Fibroblast of lung (primary cell): ENCODE results near the gene SMPD3. TPM values are rescaled to one million over a fixed set of nuclear protein-coding genes. Genes with fewer than 3 reads are reported as not detected.

Experiments
- DNase-seq, 2 donors: peaks; one replicate each; pipeline versions ENCODE4 v3.0.0 to v3.0.0-alpha.2; 2010; ENCODE audit warnings: low read depth in 2 of 2
- H2AFZ ChIP-seq: 2 replicates; pipeline ENCODE4 v1.5.1; 2012; ENCODE audit warnings: low read length, control low read depth, inconsistent platforms
- H3K27ac ChIP-seq: 2 replicates; pipeline ENCODE4 v1.5.1; 2011; ENCODE audit warnings: low read length, control low read depth; ENCODE audit not compliant: insufficient read depth
- H3K27me3 ChIP-seq: 2 replicates; pipeline ENCODE4 v1.5.1; 2011; ENCODE audit warnings: mild to moderate bottlenecking, low read length; ENCODE audit not compliant: control insufficient read depth, insufficient read depth
- H3K36me3 ChIP-seq: 2 replicates; pipeline ENCODE4 v1.5.1; 2011; ENCODE audit warnings: low read length; ENCODE audit not compliant: control insufficient read depth, insufficient read depth
- H3K4me1 ChIP-seq: 2 replicates; pipeline ENCODE4 v1.5.1; 2011; ENCODE audit warnings: low read length; ENCODE audit not compliant: control insufficient read depth, insufficient read depth; ENCODE audit errors: extremely low read depth
- H3K4me2 ChIP-seq: 2 replicates; pipeline ENCODE4 v1.5.1; 2011; ENCODE audit warnings: low read length, control low read depth; ENCODE audit not compliant: insufficient read depth; ENCODE audit errors: extremely low read depth
- H3K4me3 ChIP-seq, 4 experiments: fragments of 200-600 bp in 1 of 4; sonication (generic) in 1 of 4; replicated peaks in 1 of 4; 2 replicates each; pipeline ENCODE4 v1.5.1; 2011 to 2016; ENCODE audit warnings: low read length in 4 of 4, low read depth in 3 of 4, mild to moderate bottlenecking in 3 of 4, control low read depth in 2 of 4, inconsistent platforms in 1 of 4, mixed read lengths in 1 of 4; ENCODE audit not compliant: insufficient read depth in 1 of 4; ENCODE audit errors: control extremely low read depth in 1 of 4
- H3K79me2 ChIP-seq: 2 replicates; pipeline ENCODE4 v1.5.1; 2012; ENCODE audit warnings: mild to moderate bottlenecking, low read length, inconsistent platforms; ENCODE audit not compliant: control insufficient read depth, insufficient read depth
- H3K9ac ChIP-seq: 2 replicates; pipeline ENCODE4 v1.5.1; 2011; ENCODE audit warnings: mild to moderate bottlenecking, low read length, control low read depth; ENCODE audit not compliant: insufficient read depth
- H3K9me3 ChIP-seq: 2 replicates; pipeline ENCODE4 v1.5.1; 2012; ENCODE audit warnings: low read depth, low read length; ENCODE audit not compliant: control insufficient read depth, insufficient read depth
- H4K20me1 ChIP-seq: 2 replicates; pipeline ENCODE4 v1.5.1; 2011; ENCODE audit warnings: low read length; ENCODE audit not compliant: control insufficient read depth, insufficient read depth; ENCODE audit errors: extremely low read depth
- CTCF ChIP-seq, 2 donors: IDR thresholded peaks in 1 of 2; conservative IDR thresholded peaks in 1 of 2; 1 replicate in 1 of 2; 2 replicates in 1 of 2; pipeline ENCODE4 v1.5.1; 2011 to 2012; ENCODE audit warnings: low read length in 2 of 2, control low read depth in 1 of 2, inconsistent platforms in 1 of 2, low read depth in 1 of 2, mild to moderate bottlenecking in 1 of 2
- EZH2 ChIP-seq: IDR thresholded peaks from 2 replicates; pipeline ENCODE4 v1.5.1; 2012; ENCODE audit warnings: low read length, control low read depth, mild to moderate bottlenecking; ENCODE audit errors: missing control alignments
- polyA plus RNA-seq, 2 donors: library from polyadenylated mRNA; depleted of rRNA in 1 of 2; stranded (reverse) in 1 of 2; unstranded in 1 of 2; fragments of >200 nt; gene quantifications; 2 replicates each; pipeline ENCODE4 v1.2.1, GENCODE V29; 2011 to 2012; ENCODE audit warnings: missing spikeins in 1 of 2
- total RNA-seq: library from RNA; depleted of rRNA; stranded (reverse); fragments of >200 nt; gene quantifications from 2 replicates; pipeline ENCODE4 v1.2.1, GENCODE V29; 2014

SMPD3 gene
- total and polyA plus RNA-seq, 2 donors (not counting 1 experiment from before 2014, with no cell fraction given): under 0.01 to 0.08 TPM

DNA sequence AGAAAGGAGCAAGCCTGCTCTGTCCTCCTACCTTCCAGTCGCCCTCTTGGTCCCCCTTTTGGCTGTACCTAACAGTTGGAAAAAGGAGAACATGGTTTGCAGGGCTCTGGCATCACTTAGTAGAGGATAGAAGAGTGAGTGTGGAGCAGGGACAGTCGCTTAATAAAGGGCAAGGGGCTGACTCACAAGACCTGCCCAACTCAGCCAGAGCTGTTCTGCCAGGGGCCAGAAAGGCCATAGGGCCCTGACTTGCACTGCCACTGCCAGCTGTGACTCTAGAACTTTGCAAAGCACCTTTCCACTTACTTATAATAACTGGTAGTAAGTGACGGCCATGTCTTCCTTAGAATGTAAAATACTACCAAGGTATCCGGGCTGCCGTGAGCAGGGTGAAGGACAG lies 124.0 kb downstream of the SMPD3 start:
- no peaks in the 10 kb centered on the region for H3K4me1 ChIP-seq
- no peaks in the 10 kb centered on the region for H3K27me3 ChIP-seq
- H2AFZ ChIP-seq: no peak overlapping the region
- no peak for DNase-seq
- H3K4me2 ChIP-seq: no peak overlapping the region
- no peaks in the 10 kb centered on the region for H3K79me2 ChIP-seq
- H3K27ac ChIP-seq: no peak overlapping the region
- H3K9me3 ChIP-seq: no peaks in the 10 kb centered on the region
- no peak overlapping the region for H3K9ac ChIP-seq
- TF ChIP-seq CTCF (conservative IDR thresholded peaks at IDR 0.05 in 1 of 2, IDR thresholded peaks at IDR 0.05 in 1 of 2; ENCODE audit: low read depth in 1 of 2, low read length in 2 of 2) (no peak), EZH2 (no peak)
- H3K4me3 ChIP-seq: no peak overlapping the region
- H3K36me3 ChIP-seq: peaks cover 7% of the 10 kb centered on the region
- H4K20me1 ChIP-seq: no peaks in the 10 kb centered on the region

- Histone ChIP-seq H3K27ac (no peak overlapping the region), H3K79me2 (no peaks in the 10 kb centered on the region), H3K4me3 (no peak overlapping the region), H3K9me3 (no peaks in the 10 kb centered on the region), H3K27me3 (no peaks in the 10 kb centered on the region), H2AFZ (no peak overlapping the region), H3K4me1 (no peaks in the 10 kb centered on the region), H4K20me1 (no peaks in the 10 kb centered on the region), H3K36me3 (peaks cover 8% of the 10 kb centered on the region), H3K4me2 (no peak overlapping the region), H3K9ac (no peak overlapping the region)
- no peak for DNase-seq
- no peak for TF ChIP-seq CTCF (conservative IDR thresholded peaks at IDR 0.05 in 1 of 2, IDR thresholded peaks at IDR 0.05 in 1 of 2; ENCODE audit: low read depth in 1 of 2, low read length in 2 of 2)
- TF ChIP-seq EZH2: no peak
Observed at GRCh38 chr16:68319185-68319908, 129.0 kb downstream of the SMPD3 start.

DNA sequence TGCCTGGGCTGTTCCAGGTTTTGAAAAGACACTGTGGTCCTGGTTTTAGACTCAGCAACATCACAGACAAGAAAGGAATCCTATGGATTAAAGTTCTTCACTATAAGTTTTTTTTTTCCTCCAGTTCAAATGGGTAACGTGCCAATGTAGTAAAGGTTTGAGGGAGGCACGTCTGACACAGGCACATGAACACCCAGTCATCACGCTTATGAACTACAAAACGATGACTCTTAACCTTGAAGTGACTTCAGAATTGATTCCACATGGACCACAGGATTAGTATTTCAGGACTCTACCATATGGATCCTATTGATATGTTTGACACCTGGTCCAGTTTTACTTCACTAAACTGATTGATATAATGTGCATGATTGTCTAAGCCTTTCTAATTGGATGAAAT lies 135.2 kb downstream of the SMPD3 start:
- no peak for DNase-seq
- H3K9ac ChIP-seq: no peak overlapping the region
- H3K27ac ChIP-seq: no peak overlapping the region
- peaks cover 37% of the 10 kb centered on the region for H3K79me2 ChIP-seq
- H3K36me3 ChIP-seq: peaks cover 5% of the 10 kb centered on the region
- H3K4me1 ChIP-seq: peaks cover 5% of the 10 kb centered on the region
- no peaks in the 10 kb centered on the region for H4K20me1 ChIP-seq
- no peak for TF ChIP-seq EZH2
- no peak for TF ChIP-seq CTCF (conservative IDR thresholded peaks at IDR 0.05 in 1 of 2, IDR thresholded peaks at IDR 0.05 in 1 of 2; ENCODE audit: low read depth in 1 of 2, low read length in 2 of 2)
- H3K9me3 ChIP-seq: no peaks in the 10 kb centered on the region
- H2AFZ ChIP-seq: no peak overlapping the region
- no peak overlapping the region for H3K4me3 ChIP-seq
- no peaks in the 10 kb centered on the region for H3K27me3 ChIP-seq
- no peak overlapping the region for H3K4me2 ChIP-seq
